Measurements from ENCODE around the gene ALDH3B1.

DNA sequence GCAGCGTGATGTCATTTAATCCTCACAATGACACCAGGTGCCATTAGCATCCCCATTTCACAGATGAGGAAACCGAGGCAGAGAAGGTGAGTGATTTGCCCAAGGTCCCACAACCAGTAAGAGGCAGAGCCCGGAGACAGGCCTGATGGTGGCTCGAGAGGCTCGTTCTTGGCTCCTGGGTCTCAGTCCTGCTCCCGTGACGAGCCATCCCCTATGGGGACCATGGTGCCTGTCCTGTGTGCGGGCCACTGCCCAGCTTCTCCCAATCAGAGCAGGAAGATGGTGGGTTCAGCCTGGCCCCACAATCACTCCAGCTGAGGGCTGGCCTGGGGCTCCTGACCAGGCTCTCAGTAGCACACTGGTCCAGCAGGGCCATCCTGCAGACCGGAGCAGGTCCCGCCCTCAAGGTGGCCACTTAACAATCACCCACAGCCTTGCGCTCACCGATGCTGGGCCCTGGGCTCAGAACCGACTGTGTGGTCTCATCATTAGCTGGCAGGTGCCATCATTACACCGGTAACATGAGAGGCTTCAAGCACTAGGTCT is 3.6 kb downstream of the ALDH3B1 start:
- TF ChIP-seq SP1 (IDR thresholded peaks at IDR 0.05; ENCODE audit: low read depth, low read length) (no peak), BRCA1 (IDR thresholded peaks at IDR 0.05; ENCODE audit: low read depth, low read length) (no peak), CTCF (IDR thresholded peaks at IDR 0.05 in 2 of 3, conservative IDR thresholded peaks at IDR 0.05 in 1 of 3; ENCODE audit: control insufficient read depth in 2 of 3, extremely low read depth in 1 of 3, insufficient read depth in 1 of 3, low read depth in 3 of 3, low read length in 3 of 3) (no peak), ZBTB11 (CRISPR knock-in tag; IDR thresholded peaks at IDR 0.05) (no peak), NR2C1 (IDR thresholded peaks at IDR 0.05) (no peak), RFX5 (IDR thresholded peaks at IDR 0.05; ENCODE audit: low read depth, low read length) (no peak), E4F1 (IDR thresholded peaks at IDR 0.05; ENCODE audit: borderline replicate concordance, partially characterized antibody) (no peak), ATF3 (IDR thresholded peaks at IDR 0.05; ENCODE audit: borderline replicate concordance, extremely low read depth, low read depth, low read length) (no peak), PRDM15 (CRISPR knock-in tag; IDR thresholded peaks at IDR 0.05) (no peak), ZNF384 (IDR thresholded peaks at IDR 0.05; ENCODE audit: borderline replicate concordance, low read depth, low read length) (no peak)
